ENCODE data around the gene CLRN2. TPM values are rescaled to one million over a fixed set of nuclear protein-coding genes. Genes with fewer than 3 reads are reported as not detected.

The CLRN2 gene
- total and polyA plus RNA-seq, 9 of the 15 experiments (the other 6 are each of a cell fraction or from before 2014, with no cell fraction given): not detected

DNA sequence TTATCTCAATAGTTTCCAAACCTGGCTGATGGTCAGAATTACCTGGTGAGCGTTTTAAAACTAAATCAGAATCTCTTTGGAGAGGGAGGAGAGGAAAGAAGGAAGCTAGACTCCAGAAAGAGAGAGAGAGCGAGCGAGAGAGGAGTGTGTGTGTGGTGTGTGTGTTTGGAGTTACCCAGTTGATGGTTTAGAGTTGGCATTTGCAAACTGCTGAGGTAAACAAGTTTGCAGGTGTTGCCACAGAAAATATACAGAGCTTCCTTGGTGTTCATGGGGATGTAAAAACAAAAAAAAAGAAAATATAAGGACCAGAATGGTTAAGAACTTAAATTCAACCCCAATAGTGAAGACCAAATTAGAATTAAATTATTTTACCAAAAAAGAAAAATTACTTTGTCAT, 35.6 kb downstream of the CLRN2 start:
- Histone ChIP-seq H3K4me1 (replicated peaks in 1 of 2; ENCODE audit: control insufficient read depth in 2 of 2, insufficient read depth in 2 of 2, low read length in 2 of 2) (no peaks in the 10 kb centered on the region; a peak in 1 of 5 replicates), H3K4me3 (no peak overlapping the region), H4K20me1 (replicated peaks; ENCODE audit: control insufficient read depth, insufficient read depth, low read length) (no peaks in the 10 kb centered on the region), H3K36me3 (ENCODE audit: control insufficient read depth, insufficient read depth, low read length) (no peaks in the 10 kb centered on the region), H2AFZ (ENCODE audit: low read depth, low read length) (no peak overlapping the region), H3K9me1 (ENCODE audit: control insufficient read depth, insufficient read depth, low read length) (no peaks in the 10 kb centered on the region), H3K4me2 (ENCODE audit: insufficient read depth, low read length) (no peak overlapping the region), H3K27ac (ENCODE audit: extremely low read depth, low read depth, low read length) (no peak overlapping the region), H3K79me2 (ENCODE audit: control insufficient read depth, insufficient read depth, low read length) (no peaks in the 10 kb centered on the region), H3K27me3 (ENCODE audit: control insufficient read depth in 2 of 2, insufficient read depth in 2 of 2, low read length in 2 of 2) (peaks cover 16 to 22% of the 10 kb centered on the region in 2 experiments; a peak in 3 of 5 replicates), H3K9ac (ENCODE audit: insufficient read depth in 1 of 2, low read depth in 2 of 2, low read length in 2 of 2) (no peak overlapping the region), H3K9me3 (replicated peaks; ENCODE audit: control insufficient read depth, insufficient read depth, low read depth, low read length) (no peaks in the 10 kb centered on the region)
- TF ChIP-seq C11orf30 (IDR thresholded peaks at IDR 0.05; ENCODE audit: low read depth): peak; percentile 7; the same call in 1 of the 2 replicates
- TF ChIP-seq MAX (CRISPR knock-in tag; IDR thresholded peaks at IDR 0.05): no peak
- TF ChIP-seq HDAC2 (IDR thresholded peaks at IDR 0.05): no peak
- peak; percentile 39; the same call in 1 of the 2 replicates for TF ChIP-seq ZNF316 (IDR thresholded peaks at IDR 0.05)
- FAIRE-seq: no peak
- no peak for ATAC-seq
- 51% methylated on average over 3 of the region's 3 CpGs for WGBS (ENCODE audit: insufficient coverage, low coverage, missing lambda C conversion rate)
- ChIA-PET CTCF (ENCODE audit: low intra/inter-chr PET ratio) (no interaction called here), POLR2A (no interaction called here)
- BruUV-seq (replicated peaks): no TSS peak
- DNase-seq (ENCODE audit: extremely low read depth in 1 of 4, low spot score in 3 of 4): no peak
- in situ Hi-C loops (cut with MboI): no loop called here
- intact Hi-C loops (cut with micrococcal nuclease): no loop called here

- FAIRE-seq (no peak), ATAC-seq (no peak), DNase-seq (ENCODE audit: extremely low read depth in 1 of 4, low spot score in 3 of 4) (no peak)
- Histone ChIP-seq H3K4me1 (replicated peaks in 1 of 2; ENCODE audit: control insufficient read depth in 2 of 2, insufficient read depth in 2 of 2, low read length in 2 of 2) (no peaks in the 10 kb centered on the region), H3K36me3 (ENCODE audit: control insufficient read depth, insufficient read depth, low read length) (no peaks in the 10 kb centered on the region), H3K9me1 (ENCODE audit: control insufficient read depth, insufficient read depth, low read length) (no peaks in the 10 kb centered on the region), H3K27ac (ENCODE audit: extremely low read depth, low read depth, low read length) (no peak overlapping the region), H2AFZ (ENCODE audit: low read depth, low read length) (no peak overlapping the region), H3K79me2 (ENCODE audit: control insufficient read depth, insufficient read depth, low read length) (no peaks in the 10 kb centered on the region), H3K9me3 (replicated peaks; ENCODE audit: control insufficient read depth, insufficient read depth, low read depth, low read length) (no peaks in the 10 kb centered on the region), H3K27me3 (ENCODE audit: control insufficient read depth in 2 of 2, insufficient read depth in 2 of 2, low read length in 2 of 2) (peaks cover 18 to 22% of the 10 kb centered on the region in 2 experiments; a peak in 3 of 5 replicates), H3K4me2 (ENCODE audit: insufficient read depth, low read length) (no peak overlapping the region), H3K9ac (ENCODE audit: insufficient read depth in 1 of 2, low read depth in 2 of 2, low read length in 2 of 2) (no peak overlapping the region), H4K20me1 (replicated peaks; ENCODE audit: control insufficient read depth, insufficient read depth, low read length) (no peaks in the 10 kb centered on the region), H3K4me3 (no peak overlapping the region)
- CTCF ChIA-PET (ENCODE audit: low intra/inter-chr PET ratio): no interaction called here
- WGBS (ENCODE audit: insufficient coverage, low coverage, missing lambda C conversion rate): 1% methylated on average over 5 of the region's 5 CpGs
- intact Hi-C loops (cut with micrococcal nuclease) (no loop called here), in situ Hi-C loops (cut with MboI) (no loop called here)
- POLR2A ChIA-PET: interaction anchor here (0.6 kb wide), 1 partner anchor 22 kb away, joined by 3 read pairs; no protein-coding TSS in a partner anchor
- no TSS peak for BruUV-seq (replicated peaks)
- TF ChIP-seq NR1H2 (CRISPR knock-in tag; IDR thresholded peaks at IDR 0.05): no peak
- TF ChIP-seq NCOA2 (IDR thresholded peaks at IDR 0.05; ENCODE audit: partially characterized antibody in 2 of 2): no peak
- TF ChIP-seq MCM3 (IDR thresholded peaks at IDR 0.05): no peak
- TF ChIP-seq ARID3B (CRISPR knock-in tag; IDR thresholded peaks at IDR 0.05; ENCODE audit: borderline replicate concordance): no peak
- TF ChIP-seq, protein P1, sequence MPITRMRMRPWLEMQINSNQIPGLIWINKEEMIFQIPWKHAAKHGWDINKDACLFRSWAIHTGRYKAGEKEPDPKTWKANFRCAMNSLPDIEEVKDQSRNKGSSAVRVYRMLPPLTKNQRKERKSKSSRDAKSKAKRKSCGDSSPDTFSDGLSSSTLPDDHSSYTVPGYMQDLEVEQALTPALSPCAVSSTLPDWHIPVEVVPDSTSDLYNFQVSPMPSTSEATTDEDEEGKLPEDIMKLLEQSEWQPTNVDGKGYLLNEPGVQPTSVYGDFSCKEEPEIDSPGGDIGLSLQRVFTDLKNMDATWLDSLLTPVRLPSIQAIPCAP (CRISPR knock-in tag; IDR thresholded peaks at IDR 0.05; ENCODE audit: borderline replicate concordance): no peak
- no peak for TF ChIP-seq RNF219 (CRISPR knock-in tag; IDR thresholded peaks at IDR 0.05)
These were observed 37.5 kb downstream of the CLRN2 start for GRCh38 chr4:17552427-17552826.

Data from K562 (cell line).